ENCODE measurements around the gene B4GALT5.

GRCh38 chr20:49634116-49634515 lies 79.6 kb downstream of the B4GALT5 start:
- TF ChIP-seq SP1 (IDR thresholded peaks at IDR 0.05; ENCODE audit: low read depth): no peak
- no peak for TF ChIP-seq EGR1 (IDR thresholded peaks at IDR 0.05; ENCODE audit: low read depth)
- TF ChIP-seq JUND (IDR thresholded peaks at IDR 0.05): no peak
- no peak for TF ChIP-seq SRF (IDR thresholded peaks at IDR 0.05; ENCODE audit: low read depth)
- TF ChIP-seq POLR2AphosphoS5 (IDR thresholded peaks at IDR 0.05; ENCODE audit: low read depth, low read length): no peak
- TF ChIP-seq MAX (IDR thresholded peaks at IDR 0.05): no peak
- TF ChIP-seq CTCF (IDR thresholded peaks at IDR 0.05 in 2 of 3, conservative IDR thresholded peaks at IDR 0.05 in 1 of 3; ENCODE audit: borderline replicate concordance in 1 of 3, insufficient read depth in 1 of 3, low read depth in 2 of 3, low read length in 2 of 3): no peak
- no peak for TF ChIP-seq ZBTB33 (IDR thresholded peaks at IDR 0.05; ENCODE audit: extremely low read depth, insufficient replicate concordance, low read length)
- no peak for TF ChIP-seq RAD21 (IDR thresholded peaks at IDR 0.05; ENCODE audit: low read depth)
